Fibroblast of the conjunctiva (primary cell): ENCODE measurements around the gene PCDH9.

ENCODE experiments used
- DNase-seq: peaks from one replicate; pipeline ENCODE4 v3.0.0-alpha.2; 2010; ENCODE audit warnings: low read depth

Gene PCDH9

GRCh38 chr13:67036699-67037457, 193.3 kb downstream of the PCDH9 start:
- DNase-seq = no peak

- DNase-seq = no peak
Observed at GRCh38 chr13:67033170-67033569, 197.0 kb downstream of the PCDH9 start.

GRCh38 chr13:67023130-67023876, 206.8 kb downstream of the PCDH9 start:
- peak; percentile 49 for DNase-seq

GRCh38 chr13:67018775-67019174, 211.4 kb downstream of the PCDH9 start:
- no peak for DNase-seq

- no peak for DNase-seq
Observed at GRCh38 chr13:67017276-67017675, 212.9 kb downstream of the PCDH9 start.

- no peak for DNase-seq
Observed at GRCh38 chr13:67015976-67016600, 214.0 kb downstream of the PCDH9 start.

GRCh38 chr13:67014399-67014798, 215.7 kb downstream of the PCDH9 start:
- no peak for DNase-seq

GRCh38 chr13:67013709-67014108, 216.4 kb downstream of the PCDH9 start:
- DNase-seq = no peak

- DNase-seq = no peak
Observed at GRCh38 chr13:67008075-67008668, 222.0 kb downstream of the PCDH9 start.

- no peak for DNase-seq
Observed at GRCh38 chr13:67004511-67004910, 225.6 kb downstream of the PCDH9 start.

- no peak for DNase-seq
Observed at GRCh38 chr13:67003743-67004142, 226.4 kb downstream of the PCDH9 start.

- no peak for DNase-seq
Observed at GRCh38 chr13:67001363-67001762, 228.8 kb downstream of the PCDH9 start.

- DNase-seq = no peak
Observed at GRCh38 chr13:66996503-66996902, 233.6 kb downstream of the PCDH9 start.

- DNase-seq = no peak
Observed at GRCh38 chr13:66995203-66995611, 234.9 kb downstream of the PCDH9 start.

- DNase-seq = no peak
Observed at GRCh38 chr13:66994517-66995202, 235.5 kb downstream of the PCDH9 start.

GRCh38 chr13:66994097-66994496, 236.0 kb downstream of the PCDH9 start:
- DNase-seq = peak; percentile 53

GRCh38 chr13:66992719-66993118, 237.4 kb downstream of the PCDH9 start:
- DNase-seq = no peak

GRCh38 chr13:66992183-66992582, 238.0 kb downstream of the PCDH9 start:
- DNase-seq = peak; percentile 87

- peak; percentile 32 for DNase-seq
Observed at GRCh38 chr13:66984241-66984640, 245.9 kb downstream of the PCDH9 start.

- no peak for DNase-seq
Observed at GRCh38 chr13:66981912-66982311, 248.2 kb downstream of the PCDH9 start.

GRCh38 chr13:66977161-66977560, 253.0 kb downstream of the PCDH9 start:
- no peak for DNase-seq

- no peak for DNase-seq
Observed at GRCh38 chr13:66974889-66975288, 255.2 kb downstream of the PCDH9 start.
